ENCODE data around the gene AGAP3. TPM values are rescaled to one million over a fixed set of nuclear protein-coding genes. Genes with fewer than 3 reads are reported as not detected.

AGAP3 gene
- total and polyA plus RNA-seq, 4 donors: 3.9 to 27.0 (median 17.6) TPM

- Histone ChIP-seq H3K27me3 (ENCODE audit: control insufficient read depth in 4 of 4, insufficient read depth in 4 of 4, low read length in 3 of 4) (no peaks in the 10 kb centered on the region), H3K4me3 (ENCODE audit: low read depth in 1 of 3, low read length in 3 of 3) (peak overlapping the region in 1 of 3 donors; percentile 34), H3K9me3 (ENCODE audit: control insufficient read depth in 4 of 4, low read length in 3 of 4) (no peaks in the 10 kb centered on the region), H3K4me1 (ENCODE audit: control insufficient read depth in 4 of 4, insufficient read depth in 4 of 4, low read length in 3 of 4) (peaks cover 0 to 6% (median 2%) of the 10 kb centered on the region in 4 donors), H3K27ac (ENCODE audit: low read depth in 1 of 2, low read length in 2 of 2) (no peak overlapping the region), H3K36me3 (ENCODE audit: control insufficient read depth in 4 of 4, insufficient read depth in 3 of 4, low read depth in 1 of 4, low read length in 3 of 4) (peaks cover 3 to 18% (median 10%) of the 10 kb centered on the region in 4 donors), H3K9ac (ENCODE audit: low read depth in 1 of 2, low read length in 2 of 2) (no peak overlapping the region)
- DNase-seq (ENCODE audit: low spot score): no peak
- 61% methylated on average over 101 of the region's 101 CpGs for WGBS
- TF ChIP-seq CTCF (IDR thresholded peaks at IDR 0.05; ENCODE audit: low read depth, low read length, missing input control) (no peak), FOXA2 (IDR thresholded peaks at IDR 0.05) (no peak), YY1 (IDR thresholded peaks at IDR 0.05) (no peak)
These were observed 28.1 kb downstream of the AGAP3 start for GRCh38 chr7:151114151-151115090.

- H3K9ac ChIP-seq (ENCODE audit: low read depth in 1 of 2, low read length in 2 of 2): no peak overlapping the region
- H3K4me3 ChIP-seq (ENCODE audit: low read depth in 1 of 3, low read length in 3 of 3): peak overlapping the region in 1 of 3 donors; percentile 34
- 50% methylated on average over 114 of the region's 114 CpGs for WGBS
- DNase-seq (ENCODE audit: low spot score): no peak
- H3K9me3 ChIP-seq (ENCODE audit: control insufficient read depth in 4 of 4, low read length in 3 of 4): no peaks in the 10 kb centered on the region
- no peak overlapping the region for H3K27ac ChIP-seq (ENCODE audit: low read depth in 1 of 2, low read length in 2 of 2)
- TF ChIP-seq HNF4A (conservative IDR thresholded peaks at IDR 0.05) (no peak), JUND (IDR thresholded peaks at IDR 0.05) (no peak), SP1 (IDR thresholded peaks at IDR 0.05) (no peak), RAD21 (IDR thresholded peaks at IDR 0.05) (no peak), REST (IDR thresholded peaks at IDR 0.05) (no peak), EGR1 (IDR thresholded peaks at IDR 0.05; ENCODE audit: low read depth in 2 of 2) (no peak), GABPA (IDR thresholded peaks at IDR 0.05 in 1 of 2, conservative IDR thresholded peaks at IDR 0.05 in 1 of 2) (no peak), HNF4G (IDR thresholded peaks at IDR 0.05) (no peak), ATF3 (IDR thresholded peaks at IDR 0.05) (no peak), FOXA1 (IDR thresholded peaks at IDR 0.05) (no peak), ZBTB33 (IDR thresholded peaks at IDR 0.05) (no peak), TAF1 (conservative IDR thresholded peaks at IDR 0.05) (no peak), NR2F2 (IDR thresholded peaks at IDR 0.05) (no peak), FOXA2 (IDR thresholded peaks at IDR 0.05) (no peak), RXRA (IDR thresholded peaks at IDR 0.05) (no peak), YY1 (IDR thresholded peaks at IDR 0.05) (no peak), CTCF (IDR thresholded peaks at IDR 0.05; ENCODE audit: low read depth, low read length, missing input control) (no peak), MAX (IDR thresholded peaks at IDR 0.05) (no peak)
- H3K27me3 ChIP-seq (ENCODE audit: control insufficient read depth in 4 of 4, insufficient read depth in 4 of 4, low read length in 3 of 4): no peaks in the 10 kb centered on the region
- peaks cover 5 to 24% (median 12%) of the 10 kb centered on the region in 4 donors for H3K36me3 ChIP-seq (ENCODE audit: control insufficient read depth in 4 of 4, insufficient read depth in 3 of 4, low read depth in 1 of 4, low read length in 3 of 4)
- H3K4me1 ChIP-seq (ENCODE audit: control insufficient read depth in 4 of 4, insufficient read depth in 4 of 4, low read length in 3 of 4): peaks cover 0 to 6% (median 2%) of the 10 kb centered on the region in 4 donors
These were observed 29.0 kb downstream of the AGAP3 start for GRCh38 chr7:151115121-151115835.
